Panc1 (cell line): ENCODE results near the gene FSD1L. TPM values are rescaled to one million over a fixed set of nuclear protein-coding genes. Genes with fewer than 3 reads are reported as not detected.

ENCODE experiments used
- ATAC-seq: fragments of 200-7000 bp; cut with Tn5 transposase; 2 replicates; pipeline ENCODE4 v1.9.1; 2020; ENCODE audit warnings: mild to moderate bottlenecking, moderate library complexity
- BruUV-seq: library from RNA; stranded (reverse); fragments of 400-500 nt; replicated peaks from 2 replicates; lab custom pipeline; 2021; lab: Mats Ljungman, UMichigan
- CTCF ChIA-PET: fragments of 300-600 bp; sonication (Branson Sonifier 250); formaldehyde crosslinking; loops from one replicate; lab custom pipeline; 2022; ENCODE audit warnings: antibody characterized with exemption; lab: Charles Lee
- POLR2A ChIA-PET: fragments of 300-600 bp; sonication (Branson Sonifier 250); formaldehyde crosslinking; loops from one replicate; lab custom pipeline; 2022; ENCODE audit warnings: antibody characterized with exemption; lab: Charles Lee
- DNase-seq: peaks from one replicate; pipeline ENCODE4 v3.0.0-alpha.2; 2010; ENCODE audit warnings: low read depth, low spot score
- H3K27ac ChIP-seq: 2 replicates; pipeline ENCODE4 v1.5.1; 2011; ENCODE audit warnings: mild to moderate bottlenecking, low read length, inconsistent platforms
- H3K27me3 ChIP-seq: fragments of 200-500 bp; sonication (Bioruptor generic); 2 replicates; pipeline ENCODE4 v1.6.0; 2014; ENCODE audit warnings: low read length, inconsistent platforms; ENCODE audit not compliant: control insufficient read depth, insufficient read depth
- H3K36me3 ChIP-seq: fragments of 200-500 bp; sonication (Bioruptor generic); 2 replicates; pipeline ENCODE4 v1.5.1; 2014; ENCODE audit warnings: inconsistent platforms, mild to moderate bottlenecking, low read length, moderate library complexity; ENCODE audit not compliant: control insufficient read depth, insufficient read depth
- H3K4me1 ChIP-seq: 2 replicates; pipeline ENCODE4 v1.5.1; 2011; ENCODE audit warnings: inconsistent platforms, mild to moderate bottlenecking, low read length, moderate library complexity; ENCODE audit not compliant: control insufficient read depth, insufficient read depth
- H3K4me3 ChIP-seq, 2 experiments: 2 replicates each; pipeline ENCODE4 v1.5.1; 2011 to 2012; ENCODE audit warnings: low read depth in 2 of 2, low read length in 2 of 2, mild to moderate bottlenecking in 2 of 2, inconsistent platforms in 1 of 2, moderate library complexity in 1 of 2
- H3K9me3 ChIP-seq: fragments of 200-500 bp; sonication (Bioruptor generic); 2 replicates; pipeline ENCODE4 v1.5.1; 2014; ENCODE audit warnings: low read depth, mild to moderate bottlenecking, inconsistent platforms, low read length, moderate library complexity; ENCODE audit not compliant: control insufficient read depth, insufficient read depth
- CTCF ChIP-seq: fragments of 450-650 bp; IDR thresholded peaks from 2 replicates; pipeline ENCODE4 v1.5.1; 2017; ENCODE audit warnings: mild to moderate bottlenecking
- POLR2AphosphoS5 ChIP-seq: IDR thresholded peaks from 2 replicates; pipeline ENCODE4 v1.6.1; 2012; ENCODE audit warnings: mild to moderate bottlenecking, low read depth, low read length, moderate library complexity
- REST ChIP-seq, 2 experiments: IDR thresholded peaks; 2 replicates each; pipeline ENCODE4 v1.6.1; 2011 to 2012; ENCODE audit warnings: low read depth in 2 of 2, control low read depth in 1 of 2, low read length in 1 of 2, mild to moderate bottlenecking in 1 of 2, moderate library complexity in 1 of 2; ENCODE audit not compliant: insufficient read depth in 1 of 2
- SIN3A ChIP-seq: IDR thresholded peaks from 2 replicates; pipeline ENCODE4 v1.6.1; 2012; ENCODE audit warnings: low read depth, mild to moderate bottlenecking, low read length, moderate library complexity, borderline replicate concordance; ENCODE audit not compliant: insufficient read depth
- TCF7L2 ChIP-seq: IDR thresholded peaks from 2 replicates; pipeline ENCODE4 v1.6.1; 2011; ENCODE audit warnings: mild to moderate bottlenecking, low read depth, low read length, inconsistent platforms
- in situ Hi-C: cut with HindIII; loops from 2 replicates; pipeline ENCODE4 v1.10.0; 2016; ENCODE audit warnings: low sequenced_read_pairs, low pct_unique_long_range_greater_than_20kb
- intact Hi-C: fragments of 100-400 bp; cut with micrococcal nuclease; formaldehyde crosslinking; loops from one replicate; pipeline ENCODE4 v1.10.0; 2022; ENCODE audit not compliant: unreplicated experiment
- total RNA-seq: library from RNA; stranded (reverse); gene quantifications from one replicate; pipeline ENCODE4 v1.2.1, GENCODE V29; 2021; ENCODE audit not compliant: unreplicated experiment

The FSD1L gene
- total RNA-seq, 1 experiment from 2014 or later: 5.1 TPM

- intact Hi-C loops (no loop called here), in situ Hi-C loops (no loop called here)
- H3K9me3 ChIP-seq: no peaks in the 10 kb centered on the region
- no peak for DNase-seq
- no peak for ATAC-seq
- POLR2A ChIA-PET: no interaction called here
- no peaks in the 10 kb centered on the region for H3K27me3 ChIP-seq
- H3K36me3 ChIP-seq: peaks cover 2% of the 10 kb centered on the region; the same call in 1 of the 2 replicates
- TF ChIP-seq SIN3A (no peak), TCF7L2 (no peak), POLR2AphosphoS5 (no peak), REST (IDR thresholded peaks at IDR 0.05; ENCODE audit: insufficient read depth in 1 of 2, low read depth in 2 of 2, low read length in 1 of 2) (no peak), CTCF (no peak)
- H3K4me3 ChIP-seq: no peak overlapping the region
- no TSS peak for BruUV-seq
- H3K27ac ChIP-seq: no peak overlapping the region
- no peaks in the 10 kb centered on the region for H3K4me1 ChIP-seq
- CTCF ChIA-PET: interaction anchor here (0.6 kb wide), 1 partner anchor 21 kb away, joined by 7 read pairs; no protein-coding TSS in a partner anchor
These were observed 21.0 kb downstream of the FSD1L start for GRCh38 chr9:105468875-105469274.

DNA sequence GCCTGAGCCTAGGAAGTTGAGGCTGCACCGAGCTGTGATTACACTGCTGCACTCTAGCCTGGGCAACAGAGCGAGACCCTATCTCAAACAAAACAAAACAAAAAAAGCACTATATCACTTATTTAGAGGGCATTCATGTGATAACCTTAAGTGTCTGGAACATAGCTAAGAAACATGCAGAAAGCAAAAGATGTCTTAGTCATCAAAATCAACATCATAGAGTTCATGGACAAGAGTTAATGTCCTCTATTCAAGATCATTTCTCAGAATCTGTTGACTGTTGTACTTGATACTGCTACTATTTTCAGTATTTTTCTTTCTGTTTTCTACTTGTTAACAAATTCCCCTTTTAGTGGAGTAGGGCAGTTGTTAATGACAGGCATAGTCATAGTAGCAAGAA lies 25.4 kb downstream of the FSD1L start:
- intact Hi-C loops: no loop called here

More for the DNA sequence above, 25.4 kb downstream of the FSD1L start:
- TF ChIP-seq POLR2AphosphoS5 (no peak), TCF7L2 (no peak), REST (IDR thresholded peaks at IDR 0.05; ENCODE audit: insufficient read depth in 1 of 2, low read depth in 2 of 2, low read length in 1 of 2) (no peak), CTCF (no peak), SIN3A (no peak)
- BruUV-seq: no TSS peak
- Histone ChIP-seq H3K4me1 (no peaks in the 10 kb centered on the region), H3K27ac (no peak overlapping the region), H3K27me3 (no peaks in the 10 kb centered on the region), H3K4me3 (no peak overlapping the region), H3K36me3 (no peaks in the 10 kb centered on the region; the same call in 1 of the 2 replicates), H3K9me3 (no peaks in the 10 kb centered on the region)
- DNase-seq: no peak
- in situ Hi-C loops: no loop called here
- ChIA-PET POLR2A (no interaction called here), CTCF (no interaction called here)
- ATAC-seq: no peak
